H1 (cell line): ENCODE data around the gene NMT2.

Experiments
- CHD1 ChIP-seq: IDR thresholded peaks from 2 replicates; pipeline ENCODE4 v1.6.1; 2012; ENCODE audit warnings: low read depth, low read length, improper control_type of control experiment
- CTCF ChIP-seq, 3 experiments: IDR thresholded peaks; 1 replicate in 2 of 3; 2 replicates in 1 of 3; pipeline versions ENCODE4 v1.5.1 to v1.6.1; 2011; ENCODE audit warnings: low read length in 3 of 3, mild to moderate bottlenecking in 3 of 3, inconsistent platforms in 2 of 3, low read depth in 1 of 3, moderate library complexity in 1 of 3; ENCODE audit not compliant: insufficient read depth in 1 of 3; ENCODE audit errors: control extremely low read depth in 1 of 3
- EGR1 ChIP-seq: IDR thresholded peaks from 2 replicates; pipeline ENCODE4 v1.6.1; 2011; ENCODE audit warnings: low read depth, low read length, borderline replicate concordance
- EZH2 ChIP-seq: fragments of 200-600 bp; sonication (generic); IDR thresholded peaks from 2 replicates; pipeline ENCODE4 v1.7.1; 2012; ENCODE audit warnings: low read depth, mild to moderate bottlenecking, moderate library complexity, low read length, inconsistent platforms; ENCODE audit not compliant: severe bottlenecking
- POU5F1 ChIP-seq: IDR thresholded peaks from 2 replicates; pipeline ENCODE4 v1.6.1; 2011; ENCODE audit warnings: low read depth, mild to moderate bottlenecking, low read length, moderate library complexity
- SIX5 ChIP-seq: IDR thresholded peaks from 2 replicates; pipeline ENCODE4 v1.6.1; 2011; ENCODE audit warnings: mild to moderate bottlenecking, low read depth, low read length
- YY1 ChIP-seq: IDR thresholded peaks from 2 replicates; pipeline ENCODE4 v1.6.1; 2011; ENCODE audit warnings: low read depth, mild to moderate bottlenecking, low read length
- TF ChIP-seq, protein P1 (sequence below): IDR thresholded peaks from 2 replicates; pipeline ENCODE4 v1.6.1; 2011; ENCODE audit warnings: low read length, improper control_type of control experiment

DNA sequence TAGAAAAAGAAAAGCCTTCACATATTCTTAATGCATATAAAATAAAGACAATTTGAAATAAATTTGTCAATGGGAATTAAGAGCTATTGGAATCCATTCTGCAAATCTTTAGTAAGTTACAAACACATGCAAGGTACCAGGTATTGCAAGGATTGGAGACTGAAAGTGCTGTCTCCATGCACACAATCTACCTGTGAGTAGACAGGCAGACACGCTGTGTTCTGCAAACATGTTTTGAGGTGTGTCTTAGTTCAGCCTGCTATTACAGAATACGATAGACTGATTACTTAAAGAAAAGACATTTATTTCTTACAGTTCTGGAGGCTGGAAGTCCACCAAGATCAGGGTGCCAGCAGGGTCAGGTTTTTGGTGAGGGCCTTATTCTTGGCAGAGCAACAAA is 10.0 kb downstream of the NMT2 start:
- no peak for TF ChIP-seq CTCF (IDR thresholded peaks at IDR 0.05; ENCODE audit: control extremely low read depth in 1 of 3, insufficient read depth in 1 of 3, low read depth in 1 of 3, low read length in 3 of 3)
- no peak for TF ChIP-seq POU5F1
- no peak for TF ChIP-seq CHD1
- no peak for TF ChIP-seq EZH2
- TF ChIP-seq, protein P1, sequence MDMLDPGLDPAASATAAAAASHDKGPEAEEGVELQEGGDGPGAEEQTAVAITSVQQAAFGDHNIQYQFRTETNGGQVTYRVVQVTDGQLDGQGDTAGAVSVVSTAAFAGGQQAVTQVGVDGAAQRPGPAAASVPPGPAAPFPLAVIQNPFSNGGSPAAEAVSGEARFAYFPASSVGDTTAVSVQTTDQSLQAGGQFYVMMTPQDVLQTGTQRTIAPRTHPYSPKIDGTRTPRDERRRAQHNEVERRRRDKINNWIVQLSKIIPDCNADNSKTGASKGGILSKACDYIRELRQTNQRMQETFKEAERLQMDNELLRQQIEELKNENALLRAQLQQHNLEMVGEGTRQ, result no peak
- no peak for TF ChIP-seq YY1
- no peak for TF ChIP-seq EGR1
- no peak for TF ChIP-seq SIX5
